Measurements from ENCODE around the gene NPHS1. TPM values are rescaled to one million over a fixed set of nuclear protein-coding genes. Genes with fewer than 3 reads are reported as not detected.

Gene NPHS1

DNA sequence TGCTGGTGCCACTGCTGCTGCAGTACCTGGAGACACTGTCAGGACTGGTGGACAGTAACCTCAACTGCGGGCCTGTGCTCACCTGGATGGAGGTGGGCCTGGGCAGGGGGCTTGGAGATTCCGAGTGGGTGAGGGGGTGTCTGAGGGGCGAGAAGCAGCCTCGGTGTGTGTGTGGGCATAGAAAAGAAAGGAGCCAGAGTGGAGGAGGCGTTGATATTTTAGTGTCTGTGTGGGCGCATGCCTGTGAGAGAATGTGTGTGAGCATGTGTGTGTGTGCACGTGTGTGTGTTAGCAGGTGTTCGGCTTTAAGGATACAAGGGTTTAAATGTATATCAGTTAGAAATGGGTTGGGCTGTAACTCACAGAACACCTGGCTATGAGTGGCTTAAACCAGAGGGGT lies 73.3 kb downstream of the NPHS1 start:
- Histone ChIP-seq H3K9ac (ENCODE audit: low read depth, low read length) (no peak overlapping the region), H3K4me1 (ENCODE audit: control insufficient read depth, insufficient read depth, low read length) (peaks cover 9% of the 10 kb centered on the region), H3K27me3 (ENCODE audit: control insufficient read depth, insufficient read depth, low read length) (no peaks in the 10 kb centered on the region), H3K4me3 (ENCODE audit: low read length) (no peak overlapping the region), H3K9me3 (replicated peaks; ENCODE audit: low read length) (no peaks in the 10 kb centered on the region), H3K4me2 (ENCODE audit: low read length) (no peak overlapping the region), H3K36me3 (ENCODE audit: insufficient read depth, low read length) (peaks cover 3% of the 10 kb centered on the region)

DNA sequence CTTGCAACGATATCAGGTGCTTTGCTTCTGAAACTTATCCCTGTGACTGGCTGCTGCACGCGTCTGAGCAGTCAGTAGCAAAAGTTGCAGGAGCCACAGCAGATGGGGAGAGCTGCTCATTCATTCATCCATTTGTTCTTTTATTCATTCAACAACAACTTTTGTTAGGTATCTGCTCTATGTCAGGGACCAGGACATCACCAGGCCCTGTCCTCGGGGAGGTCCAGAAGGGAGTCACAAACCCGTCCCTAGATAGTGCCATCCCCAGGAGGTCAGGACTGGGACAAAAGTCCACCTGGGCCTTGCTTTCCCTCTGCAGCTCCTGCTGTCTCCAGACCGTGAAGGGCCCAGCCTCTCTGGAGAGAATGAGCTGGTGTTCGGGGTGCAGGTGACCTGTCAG lies 74.3 kb downstream of the NPHS1 start:
- Histone ChIP-seq H3K4me3 (ENCODE audit: low read length) (no peak overlapping the region), H3K4me1 (ENCODE audit: control insufficient read depth, insufficient read depth, low read length) (peaks cover 9% of the 10 kb centered on the region), H3K9me3 (replicated peaks; ENCODE audit: low read length) (no peaks in the 10 kb centered on the region), H3K9ac (ENCODE audit: low read depth, low read length) (no peak overlapping the region), H3K4me2 (ENCODE audit: low read length) (no peak overlapping the region), H3K36me3 (ENCODE audit: insufficient read depth, low read length) (peaks cover 3% of the 10 kb centered on the region), H3K27me3 (ENCODE audit: control insufficient read depth, insufficient read depth, low read length) (no peaks in the 10 kb centered on the region)

DNA sequence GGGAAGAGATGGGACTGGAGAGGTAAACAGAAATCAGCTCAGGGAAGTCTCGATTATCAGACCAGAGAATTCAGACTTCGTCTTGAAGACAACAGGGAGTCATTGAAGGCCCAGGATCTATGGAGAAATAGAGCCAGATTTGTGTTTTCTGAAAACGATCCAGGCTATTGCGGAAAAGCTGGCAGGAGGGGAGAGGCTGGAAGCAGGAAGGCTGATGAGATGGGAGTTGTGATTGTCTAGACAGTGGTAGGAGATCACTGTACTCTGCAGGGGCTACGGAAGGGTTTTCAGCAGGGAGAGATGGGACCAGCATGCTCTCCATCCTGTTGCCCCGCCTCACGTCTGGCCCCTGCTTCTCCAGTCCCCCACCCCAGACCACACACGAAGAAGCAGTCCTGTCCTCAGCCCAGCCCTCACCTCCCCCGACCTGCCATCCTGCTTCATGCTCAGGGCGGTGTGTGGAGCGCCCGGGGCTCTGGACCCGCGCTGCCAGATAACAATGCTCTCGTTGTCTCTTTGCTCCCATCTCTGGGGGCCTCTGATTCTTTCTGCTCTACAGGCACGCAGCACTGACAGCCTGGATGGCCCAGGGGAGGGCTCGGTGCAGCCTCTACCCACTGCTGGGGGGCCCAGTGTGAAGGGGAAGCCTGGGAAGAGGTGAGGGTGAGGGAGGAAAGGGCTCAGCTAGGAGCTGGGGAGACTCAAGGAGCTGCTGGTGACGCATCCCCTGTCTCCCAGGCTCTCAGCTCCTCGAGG lies 75.0 kb downstream of the NPHS1 start:
- Histone ChIP-seq H3K27me3 (ENCODE audit: control insufficient read depth, insufficient read depth, low read length) (no peaks in the 10 kb centered on the region), H3K4me2 (ENCODE audit: low read length) (no peak overlapping the region), H3K4me3 (ENCODE audit: low read length) (no peak overlapping the region), H3K9me3 (replicated peaks; ENCODE audit: low read length) (no peaks in the 10 kb centered on the region), H3K36me3 (ENCODE audit: insufficient read depth, low read length) (peaks cover 3% of the 10 kb centered on the region), H3K4me1 (ENCODE audit: control insufficient read depth, insufficient read depth, low read length) (peaks cover 9% of the 10 kb centered on the region), H3K9ac (ENCODE audit: low read depth, low read length) (no peak overlapping the region)

DNA sequence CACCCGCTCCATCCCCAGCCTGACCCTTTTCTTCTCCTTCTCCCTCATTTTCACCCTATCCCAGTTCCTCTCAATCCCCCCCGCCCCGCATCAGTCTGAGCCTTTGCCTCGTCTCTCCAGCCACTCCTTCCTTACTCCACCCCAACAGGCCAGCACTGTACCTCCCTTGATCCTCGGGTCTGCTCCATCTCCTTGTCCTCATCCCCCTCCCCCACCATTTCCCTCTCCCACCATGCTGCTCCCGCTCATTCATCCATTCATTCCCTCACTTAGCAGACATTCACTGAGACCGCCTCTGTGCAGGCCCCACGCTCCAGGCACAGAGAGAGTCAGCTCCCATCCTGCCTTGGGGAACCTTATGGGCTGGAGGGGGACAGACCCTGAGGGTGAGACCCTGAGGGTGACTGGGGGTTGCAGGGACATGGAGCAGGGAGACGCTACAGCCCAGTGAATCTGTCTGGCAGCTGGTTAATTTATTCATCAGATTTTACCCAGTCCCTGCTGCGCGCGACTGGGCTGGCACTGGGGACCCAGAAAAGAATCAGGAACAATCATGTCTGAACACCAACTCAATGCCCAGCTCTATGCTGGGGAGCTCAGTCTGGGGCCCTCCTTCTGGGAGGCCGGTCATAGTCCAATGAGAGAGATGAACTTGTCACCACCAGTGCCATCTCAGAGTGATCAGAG lies 76.1 kb downstream of the NPHS1 start:
- Histone ChIP-seq H3K9ac (ENCODE audit: low read depth, low read length) (peak overlapping the region; percentile 79), H3K36me3 (ENCODE audit: insufficient read depth, low read length) (peaks cover 3% of the 10 kb centered on the region), H3K4me3 (ENCODE audit: low read length) (peak overlapping the region; percentile 78), H3K27me3 (ENCODE audit: control insufficient read depth, insufficient read depth, low read length) (no peaks in the 10 kb centered on the region), H3K4me2 (ENCODE audit: low read length) (peak overlapping the region; percentile 89), H3K9me3 (replicated peaks; ENCODE audit: low read length) (no peaks in the 10 kb centered on the region), H3K4me1 (ENCODE audit: control insufficient read depth, insufficient read depth, low read length) (peaks cover 9% of the 10 kb centered on the region)

Small RNA genes lying within 50 kb of the gene (small RNA-seq; reads per million reads assigned to genes)
- gene RN7SL402P: not detected
